GM19035 (cell line): ENCODE measurements around the gene ADGRL1.
"Not testable (repeated sequence)": the region's sequence is repeated elsewhere in the genome, so short reads cannot be mapped to it uniquely, and the experiment has no call there.

Experiments
- ATAC-seq: cut with Tn5 transposase; IDR thresholded peaks from one replicate; pipeline ENCODE4 v1.9.1; 2021; ENCODE audit not compliant: unreplicated experiment

The ADGRL1 gene

DNA sequence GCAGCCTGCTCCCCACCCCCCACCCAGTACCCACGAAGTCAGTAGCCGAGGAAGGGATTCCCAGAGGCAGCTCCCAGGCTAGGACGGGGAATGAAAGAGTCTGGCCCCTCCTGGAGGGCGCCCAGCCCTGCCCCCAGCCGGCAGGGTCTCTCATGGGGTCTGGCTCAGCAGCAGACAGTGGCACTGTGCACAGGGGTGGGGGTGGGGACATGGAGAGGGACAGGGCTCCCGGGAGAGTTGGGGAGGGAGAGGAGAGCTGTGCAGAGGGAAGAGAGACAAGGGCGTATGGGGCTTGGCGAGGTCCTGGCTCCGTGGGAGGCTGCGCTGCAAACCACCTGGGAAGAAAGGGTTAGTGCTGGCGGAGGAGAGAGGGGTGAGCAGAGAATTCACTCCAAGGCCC lies 41.9 kb downstream of the ADGRL1 start:
- ATAC-seq = no peak

DNA sequence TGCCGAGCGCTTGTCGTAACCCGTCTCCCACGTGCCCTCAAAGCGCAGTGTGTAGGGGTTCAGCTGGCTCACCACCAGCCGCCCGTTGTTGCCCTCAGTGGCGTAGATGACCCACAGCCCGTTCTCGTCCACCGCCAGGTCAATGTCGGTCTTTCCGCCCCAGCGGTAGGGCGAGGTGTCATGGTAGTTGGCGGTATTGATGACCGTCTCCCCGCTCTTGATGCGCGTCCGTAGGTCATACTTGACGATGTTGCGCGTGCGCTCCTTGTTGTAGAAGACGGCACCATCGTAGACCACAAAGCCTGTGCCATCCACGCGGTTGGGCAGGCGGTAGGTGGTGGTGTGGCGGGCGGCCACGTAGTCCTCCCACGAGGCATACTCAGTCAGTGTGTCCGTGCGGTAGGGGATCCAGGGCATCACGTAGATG lies 43.1 kb downstream of the ADGRL1 start:
- ATAC-seq = no peak

DNA sequence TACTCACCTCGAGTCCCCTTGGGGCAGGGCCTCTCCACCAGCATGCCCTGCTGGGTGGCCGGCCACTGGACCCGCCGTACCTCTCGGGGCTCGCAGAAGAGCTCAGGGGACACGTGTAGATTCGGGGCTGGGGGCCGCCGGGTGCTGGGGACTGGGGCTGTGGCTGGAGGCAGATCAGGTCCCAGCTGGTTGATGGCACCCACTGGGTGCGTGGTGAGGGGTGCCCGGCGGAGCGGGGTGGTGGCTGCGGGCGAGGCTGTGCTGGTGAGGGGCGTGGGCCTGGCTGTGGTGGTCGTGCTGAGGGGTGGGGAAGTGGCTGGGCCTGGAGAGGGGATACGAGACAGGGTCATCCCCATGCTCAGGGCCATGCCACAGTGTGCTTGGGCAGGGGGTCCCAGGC lies 44.7 kb downstream of the ADGRL1 start:
- ATAC-seq = no peak

DNA sequence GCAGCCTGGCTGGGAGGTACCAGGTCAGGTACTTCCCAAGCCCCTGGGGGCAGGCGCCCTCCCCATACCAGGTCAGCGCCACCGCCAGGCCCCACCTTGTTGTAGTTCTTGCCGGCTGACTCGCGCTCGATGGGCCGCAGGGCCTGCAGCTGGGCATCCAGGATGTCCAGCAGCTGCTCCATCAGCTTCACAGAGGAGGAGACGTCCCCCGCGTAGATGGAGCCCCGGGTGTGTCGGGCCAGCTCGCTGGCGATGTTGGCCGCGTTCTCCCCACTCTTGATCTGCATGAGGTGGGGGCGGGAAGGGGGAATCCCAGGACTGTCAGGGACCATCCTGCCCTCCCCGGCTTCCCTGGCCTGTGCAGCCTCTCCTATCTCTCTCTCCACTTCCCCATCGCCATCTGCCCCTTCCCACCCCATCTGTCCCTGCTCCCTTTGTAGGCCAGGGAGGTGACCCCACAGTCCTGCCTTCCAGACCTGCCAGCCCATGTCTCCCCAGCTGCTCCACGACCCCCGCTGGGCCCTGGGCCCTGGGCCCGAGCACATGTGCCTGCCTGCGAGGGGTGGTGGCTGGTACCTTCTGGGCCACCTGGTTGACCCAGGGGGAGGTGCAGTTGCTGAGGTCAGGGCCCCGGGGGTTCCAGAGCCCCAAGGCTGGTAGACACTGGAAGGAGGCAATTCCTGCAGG lies 45.8 kb downstream of the ADGRL1 start:
- ATAC-seq = no peak

DNA sequence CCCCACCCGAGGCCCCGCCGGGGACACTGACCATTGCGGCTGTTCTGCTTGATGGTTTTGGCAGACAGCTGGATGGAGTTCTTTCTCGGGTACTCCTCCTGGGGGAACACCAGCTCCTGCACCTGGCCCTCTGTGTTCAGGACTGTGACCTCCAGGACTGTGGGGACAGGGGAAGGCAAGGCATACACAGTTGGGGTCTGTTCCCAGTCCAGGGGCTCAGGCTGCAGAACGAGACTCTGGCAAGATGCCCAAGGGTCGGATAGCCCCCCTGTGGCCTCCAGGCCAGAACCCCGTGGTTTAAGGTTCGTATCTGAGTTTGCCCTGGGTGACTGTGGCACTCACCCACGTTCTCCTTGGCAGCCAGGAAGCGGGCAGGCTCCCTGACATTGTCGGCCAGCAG lies 46.9 kb downstream of the ADGRL1 start:
- ATAC-seq = no peak

DNA sequence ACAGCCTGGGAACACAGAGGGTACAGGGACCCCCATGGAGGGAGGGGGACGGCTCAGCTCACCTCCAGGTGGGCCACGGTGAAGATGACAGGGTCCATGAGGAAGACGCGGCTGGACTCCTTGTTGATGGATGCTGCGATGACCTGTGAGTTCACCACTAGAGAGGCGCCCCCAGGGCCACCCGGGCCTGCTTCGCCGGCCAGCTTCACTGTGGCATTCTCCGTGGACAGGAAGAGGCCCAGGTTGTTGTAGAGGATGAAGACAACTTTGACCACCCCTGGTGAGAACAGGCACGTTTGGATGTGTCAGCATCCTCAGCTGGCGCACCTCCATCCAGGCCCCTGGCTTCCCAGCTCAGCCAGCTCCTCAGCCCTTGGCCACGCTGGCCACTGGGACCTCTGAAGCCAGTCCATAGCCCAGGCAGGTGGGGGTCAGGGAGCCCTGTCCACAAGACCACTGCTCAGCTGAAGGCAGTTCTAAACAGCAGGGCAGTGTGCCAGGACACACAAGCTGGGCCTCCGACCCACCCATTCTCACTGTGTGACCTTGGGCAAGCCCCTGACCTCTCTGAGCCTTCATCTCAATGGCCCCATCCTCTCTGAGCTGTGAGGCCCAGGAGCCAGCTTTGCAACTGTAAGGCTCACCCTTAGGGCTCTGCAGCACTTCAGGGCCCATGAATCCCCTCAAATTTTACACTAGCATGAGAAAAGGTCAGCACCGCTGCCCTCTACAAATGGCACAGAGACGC lies 47.5 kb downstream of the ADGRL1 start:
- ATAC-seq = no peak

DNA sequence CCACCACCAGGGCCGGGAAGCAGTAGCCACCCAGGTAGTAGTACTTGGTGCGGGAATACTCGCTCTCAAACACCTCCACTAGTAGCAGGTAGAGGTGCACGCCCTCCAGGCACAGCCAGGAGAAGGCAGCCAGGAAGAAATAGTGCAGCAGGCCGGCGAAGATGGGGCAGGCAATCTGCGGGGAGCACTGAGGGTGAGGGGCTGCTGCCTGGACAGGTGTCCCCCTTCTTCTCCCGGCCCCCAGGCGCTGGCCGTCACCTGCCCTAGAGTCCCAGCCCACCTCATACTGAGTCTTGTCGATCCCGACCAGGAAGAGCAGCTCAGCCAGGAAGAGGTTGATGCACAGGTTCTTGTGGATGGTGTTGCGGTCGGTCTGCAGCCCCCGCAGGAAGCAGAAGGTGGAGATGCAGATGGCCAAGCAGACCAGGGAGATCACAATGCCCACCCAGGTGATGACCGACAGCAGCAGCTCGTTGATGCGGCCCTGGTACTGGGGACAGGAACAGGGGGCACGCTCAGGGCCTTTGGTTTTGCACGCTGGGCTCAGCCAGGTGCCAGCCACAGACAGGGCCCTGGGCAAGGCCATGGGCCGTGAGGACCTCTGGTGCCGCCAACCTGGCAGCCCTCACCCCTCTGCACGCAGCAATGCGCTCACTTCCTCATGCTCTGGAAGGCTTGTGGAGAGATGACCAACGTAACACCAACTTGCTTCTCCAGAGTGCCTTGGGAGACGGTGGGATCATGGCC lies 48.8 kb downstream of the ADGRL1 start:
- ATAC-seq = no peak

DNA sequence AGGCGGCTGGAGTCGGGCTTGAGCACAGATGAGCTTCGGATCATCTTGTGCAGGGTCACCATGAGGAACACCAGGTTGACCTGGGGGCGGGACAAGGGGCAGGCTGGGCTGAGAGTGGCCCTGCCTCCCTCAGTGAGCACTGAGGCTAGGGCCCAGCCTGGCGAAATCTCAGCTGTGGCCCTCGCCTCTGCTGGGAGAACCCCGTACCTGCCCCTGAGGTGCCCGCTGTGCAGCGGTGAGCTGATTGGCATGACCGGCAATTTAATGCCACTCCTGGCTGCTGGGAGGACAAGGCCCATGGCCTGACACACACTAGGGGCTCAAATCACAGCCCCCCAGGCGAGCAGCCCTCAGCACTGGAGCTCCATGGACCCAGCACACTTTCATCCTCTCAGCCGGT lies 49.8 kb downstream of the ADGRL1 start:
- ATAC-seq = no peak

DNA sequence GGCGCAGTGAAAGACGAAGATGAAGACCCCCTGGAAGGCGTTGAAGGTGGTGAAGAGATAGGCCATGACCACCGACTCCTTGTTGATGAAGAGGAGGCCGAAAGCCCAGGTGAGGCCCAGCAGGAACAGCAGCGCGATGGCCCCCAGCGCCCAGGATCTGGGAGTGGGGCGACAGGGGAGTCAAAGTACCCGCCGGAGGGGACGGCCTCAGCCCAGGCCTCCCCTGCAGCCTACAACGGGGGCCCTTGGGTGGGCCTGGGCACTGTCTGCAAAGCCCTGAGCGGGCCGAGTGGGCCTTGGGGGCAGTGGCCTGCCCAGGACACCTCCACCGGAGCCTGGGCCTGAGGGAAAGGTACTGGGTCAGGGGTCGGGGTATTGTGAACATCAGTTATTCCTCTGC lies 50.6 kb downstream of the ADGRL1 start:
- ATAC-seq = no peak

DNA sequence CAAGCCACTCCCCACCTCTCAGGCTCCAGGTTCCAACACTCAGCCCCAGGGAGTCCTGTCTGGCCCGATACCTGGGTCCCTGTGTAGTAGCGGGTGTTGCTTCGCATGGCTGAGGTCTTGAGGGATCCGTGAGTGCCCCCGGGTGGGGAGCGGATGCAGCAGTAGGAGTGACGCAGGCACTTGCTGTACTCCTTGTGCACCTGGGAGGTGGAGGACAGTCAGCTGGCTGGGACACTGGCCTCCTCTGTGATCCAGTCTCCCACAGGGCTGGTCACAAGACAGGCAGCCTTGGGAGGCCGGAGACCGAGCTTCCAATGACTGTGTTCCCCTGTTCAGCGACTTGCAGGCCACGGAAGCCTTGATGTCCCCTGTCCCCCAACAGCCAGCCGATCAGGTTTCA lies 53.3 kb downstream of the ADGRL1 start:
- no peak for ATAC-seq

DNA sequence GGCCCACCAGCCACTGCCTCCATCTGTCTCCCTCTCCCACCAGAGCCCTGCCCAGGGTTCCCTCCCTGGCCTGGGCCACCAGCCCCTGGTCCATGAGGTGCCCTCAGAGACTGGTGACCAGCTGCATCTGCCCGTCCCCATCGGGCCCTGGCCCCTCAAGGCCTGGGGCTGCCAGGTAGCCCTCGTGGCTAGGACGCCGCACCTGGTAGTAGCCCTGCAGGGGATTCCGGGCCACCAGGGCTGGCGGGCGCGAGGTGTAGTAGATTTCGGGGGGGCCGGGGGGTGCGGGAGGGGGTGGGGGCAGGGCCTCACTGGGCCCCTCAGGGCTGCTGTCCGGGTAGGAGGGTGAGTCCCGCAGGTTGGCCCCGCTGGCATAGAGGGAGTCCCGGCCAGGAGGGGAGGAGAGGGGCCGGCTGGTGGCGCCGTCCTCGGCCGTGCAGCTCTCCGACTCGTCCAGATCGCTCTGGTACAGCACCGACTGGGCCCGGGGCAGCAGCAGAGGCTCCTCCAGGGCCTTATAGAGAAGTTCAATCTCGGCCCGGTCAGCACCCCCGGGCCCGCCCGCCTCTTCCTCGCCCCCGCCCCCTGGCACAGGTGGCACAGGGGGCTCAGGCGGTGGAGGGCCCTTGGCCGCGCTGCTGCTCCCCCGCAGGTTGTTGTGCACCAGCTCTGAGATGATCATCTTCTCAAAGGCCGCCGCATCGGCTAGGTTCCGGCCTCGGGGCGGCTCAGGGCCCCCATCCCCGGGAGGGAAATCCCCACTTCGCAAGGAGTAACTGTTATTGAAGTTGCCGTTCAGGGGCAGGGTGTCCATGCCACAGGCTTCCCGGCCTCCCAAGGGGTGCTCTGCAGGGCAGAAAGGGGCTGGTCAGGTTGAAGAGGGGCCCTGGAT lies 55.0 kb downstream of the ADGRL1 start:
- ATAC-seq = no peak

DNA sequence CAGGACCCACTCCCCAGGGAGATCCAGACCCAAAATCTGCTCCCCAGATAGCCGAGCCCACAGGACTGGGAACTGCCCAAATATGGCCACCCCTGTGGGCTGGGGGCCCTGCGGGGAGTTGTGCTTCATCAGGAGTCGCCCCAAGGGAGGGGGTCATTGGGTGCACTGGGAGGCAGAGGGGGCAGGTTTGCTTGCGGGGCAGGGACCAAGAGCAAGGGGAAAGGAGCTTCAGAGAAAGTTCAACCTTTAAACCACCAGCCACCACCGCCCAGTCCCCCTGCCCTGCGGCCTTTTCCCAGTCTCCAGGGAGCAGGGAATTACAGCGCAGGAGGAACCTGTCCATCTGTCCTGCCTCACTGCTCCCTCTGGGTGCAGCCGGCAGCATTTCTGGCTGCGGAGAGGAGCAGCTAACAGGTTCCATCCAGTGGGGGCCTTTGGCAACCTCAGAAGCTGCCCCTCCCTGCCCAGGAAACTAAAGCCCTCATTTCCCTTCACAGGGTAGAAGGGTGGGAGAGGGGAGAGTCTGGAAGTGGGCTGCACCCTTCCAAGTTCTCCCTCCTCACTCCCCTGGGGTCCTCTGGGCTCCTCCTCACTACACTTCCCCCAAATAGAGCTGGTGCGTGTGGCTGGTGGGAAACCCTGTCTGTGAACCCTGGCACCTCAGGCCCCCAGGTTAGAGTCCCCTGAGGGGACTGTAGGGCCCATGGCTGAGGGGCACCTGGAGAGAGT lies 55.8 kb downstream of the ADGRL1 start:
- no peak for ATAC-seq

DNA sequence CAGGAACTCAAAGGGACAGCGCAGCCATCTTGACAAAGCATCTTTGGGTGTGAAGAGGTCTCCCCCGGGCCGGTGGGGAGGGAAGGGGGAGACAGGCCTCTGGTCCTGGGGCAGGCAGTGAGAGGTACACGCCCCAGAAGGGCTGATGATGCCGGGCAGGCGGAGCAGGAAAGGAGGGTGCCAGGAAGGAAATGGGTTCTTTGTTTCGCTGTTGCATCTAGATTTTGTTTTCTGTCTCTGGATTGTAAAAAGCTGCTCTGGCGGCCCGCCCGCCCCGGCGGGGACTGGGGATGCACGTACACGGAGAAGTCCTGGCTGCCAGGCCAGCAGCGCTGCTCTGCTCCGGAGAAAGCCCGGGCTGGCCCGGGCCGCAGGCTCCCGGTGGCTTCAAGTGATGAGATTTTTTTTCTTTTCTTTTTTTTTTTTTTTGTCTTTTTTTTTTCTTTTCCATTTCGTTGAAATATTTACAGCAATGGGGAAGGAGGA lies 56.4 kb downstream of the ADGRL1 start:
- no peak for ATAC-seq

DNA sequence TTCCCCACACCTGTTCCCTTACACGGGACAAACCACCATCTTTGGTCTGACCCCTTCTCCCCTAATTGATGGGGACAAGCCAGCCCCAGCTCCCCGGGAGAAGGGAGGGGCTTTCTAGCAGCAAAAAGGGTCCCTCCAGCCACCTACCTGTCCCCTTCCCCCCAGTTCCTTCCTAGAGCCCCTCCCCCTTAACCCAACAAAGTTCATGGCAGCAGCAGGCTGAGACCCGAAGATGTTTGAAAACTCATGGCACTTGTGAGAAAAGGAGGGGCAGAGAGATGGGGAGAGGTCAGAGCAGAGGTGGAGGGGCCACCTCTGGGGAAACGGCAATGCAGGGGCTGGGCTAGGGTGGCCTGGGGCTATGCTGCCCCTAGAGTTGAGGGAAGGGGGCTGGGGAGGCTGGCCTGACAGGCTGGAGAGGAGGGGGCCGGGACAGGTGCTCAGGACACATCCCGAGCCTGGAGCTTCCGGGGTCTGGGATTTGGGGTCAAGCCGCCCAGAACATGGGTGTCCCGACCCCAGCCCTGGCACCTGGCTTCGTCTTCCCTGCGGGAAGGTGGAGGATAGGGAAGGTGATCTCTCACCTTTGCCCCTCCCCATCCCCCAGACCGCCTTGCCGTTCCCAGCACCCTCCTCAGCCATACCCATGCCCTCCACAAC lies 57.1 kb downstream of the ADGRL1 start:
- ATAC-seq = no peak

DNA sequence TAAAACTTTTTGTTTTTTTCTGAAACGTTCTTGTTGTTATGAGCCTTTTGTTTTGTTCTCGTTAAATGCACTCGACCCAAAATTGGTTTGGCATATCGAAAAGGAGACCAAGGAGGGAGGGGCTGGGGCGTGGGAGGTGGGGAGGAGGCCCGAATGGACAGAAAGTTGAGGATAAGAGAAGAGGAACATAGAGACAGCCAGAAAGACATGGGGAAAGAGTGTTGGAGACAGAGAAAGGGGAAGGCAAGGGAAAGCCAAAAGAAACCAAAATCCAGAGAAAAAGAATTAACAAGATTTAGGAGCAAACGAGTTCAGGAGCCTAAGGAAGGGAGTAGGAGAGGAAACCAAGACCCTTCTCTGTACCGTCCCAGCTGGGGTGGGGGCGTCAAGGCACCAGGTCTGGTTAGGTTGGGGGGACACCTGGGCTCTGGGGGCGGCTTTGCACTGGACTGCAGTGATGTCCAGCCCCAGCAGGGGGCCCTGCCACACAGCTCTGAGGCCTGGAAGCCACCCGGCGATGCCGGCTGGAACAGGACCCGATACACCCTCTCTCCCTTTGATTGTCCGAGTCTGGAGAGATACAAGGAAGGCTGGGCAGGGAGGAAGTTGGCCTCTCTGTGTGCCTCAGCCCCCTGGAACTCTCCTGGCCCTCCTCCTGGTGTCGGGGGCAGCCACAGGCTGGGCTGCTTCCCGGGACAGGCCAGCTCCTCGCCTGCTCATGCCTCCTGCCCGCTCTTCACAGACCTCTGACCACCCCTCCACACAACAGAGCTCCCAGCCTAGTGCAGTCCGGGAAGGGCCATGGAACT lies 58.0 kb downstream of the ADGRL1 start:
- no peak for ATAC-seq

DNA sequence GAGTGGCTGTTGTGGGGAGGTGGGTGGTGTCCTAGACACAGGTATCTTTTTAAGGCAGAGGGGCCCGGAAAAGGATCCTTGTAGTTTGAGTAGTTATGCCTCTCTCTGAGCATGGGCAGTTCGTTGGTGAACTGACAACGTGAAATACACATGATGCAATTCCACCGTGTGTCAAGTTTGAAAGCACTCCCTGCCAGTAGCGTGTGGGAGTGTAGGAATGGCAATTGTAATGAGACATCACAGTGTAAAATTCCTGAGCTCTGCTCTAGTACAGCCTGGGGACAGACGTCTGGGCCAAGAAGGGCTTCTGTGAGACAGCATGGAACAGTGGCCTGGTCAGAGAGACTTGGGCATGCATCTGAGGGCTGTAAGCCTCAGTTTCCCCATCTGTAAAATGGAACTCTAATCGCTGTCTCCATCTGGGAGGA lies 59.2 kb downstream of the ADGRL1 start:
- no peak for ATAC-seq

DNA sequence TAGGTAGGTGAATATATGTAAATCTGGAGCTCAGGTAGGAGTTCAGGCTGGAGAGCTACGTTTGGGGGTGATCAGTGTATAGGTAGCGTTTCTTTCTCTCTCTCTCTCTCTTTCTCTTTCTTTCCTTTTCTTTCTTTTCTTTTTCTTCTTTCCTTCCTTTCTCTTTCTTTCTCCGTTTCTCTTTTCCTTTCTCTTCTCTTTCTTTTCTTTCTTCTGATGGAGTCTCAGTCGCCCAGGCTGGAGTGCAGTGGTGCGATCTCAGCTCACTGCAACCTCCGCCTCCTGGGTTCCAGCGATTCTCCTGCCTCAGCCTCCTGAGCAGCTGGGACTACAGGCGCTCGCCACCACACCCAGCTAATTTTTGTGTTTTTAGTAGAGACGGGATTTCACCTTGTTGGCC lies 59.8 kb downstream of the ADGRL1 start:
- ATAC-seq = not testable (repeated sequence)

DNA sequence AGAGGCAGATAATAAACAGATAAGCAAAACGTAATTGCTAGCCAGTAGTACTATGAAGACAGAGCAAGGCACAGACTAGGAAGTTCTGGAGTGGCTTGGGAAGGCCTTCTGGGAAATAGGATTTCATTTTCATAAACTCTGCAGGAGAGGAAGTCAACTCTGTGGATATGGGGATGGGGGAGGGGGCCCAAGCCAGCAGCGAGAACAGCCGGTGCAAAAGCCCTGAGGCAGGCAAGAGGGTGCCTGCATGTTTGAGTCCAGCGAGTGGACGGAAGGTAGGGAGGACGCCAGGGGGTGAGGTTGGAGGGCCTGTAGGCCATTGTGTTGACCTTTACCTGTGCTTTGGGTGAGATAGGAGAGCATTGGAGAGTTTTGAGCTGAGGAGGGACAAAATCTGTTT lies 60.6 kb downstream of the ADGRL1 start:
- ATAC-seq = no peak
